Neural cell (in vitro differentiated cells): ENCODE measurements around the gene FADD.

Source experiments
- CTCF ChIP-seq: fragments of 450-650 bp; IDR thresholded peaks from 2 replicates; pipeline ENCODE4 v1.5.1; 2014; ENCODE audit warnings: antibody characterized with exemption, mild to moderate bottlenecking, moderate library complexity; ENCODE audit not compliant: poor library complexity, severe bottlenecking
- EZH2 ChIP-seq: fragments of 200-600, 300-800 bp; shearing (Covaris generic), sonication (generic); IDR thresholded peaks from 2 replicates; pipeline ENCODE4 v1.6.1; 2014; ENCODE audit warnings: antibody characterized with exemption, low read length, borderline replicate concordance, mild to moderate bottlenecking; ENCODE audit not compliant: insufficient read depth, poor library complexity, severe bottlenecking
- MXI1 ChIP-seq: fragments of 450-650 bp; conservative IDR thresholded peaks from 2 replicates; pipeline ENCODE4 v1.6.1; 2014; ENCODE audit warnings: antibody characterized with exemption, mild to moderate bottlenecking; ENCODE audit not compliant: poor library complexity, severe bottlenecking
- POLR2AphosphoS5 ChIP-seq: IDR thresholded peaks from 2 replicates; pipeline ENCODE4 v1.6.1; 2012
- REST ChIP-seq: IDR thresholded peaks from 2 replicates; pipeline ENCODE4 v1.6.1; 2012; ENCODE audit warnings: borderline replicate concordance
- SMC3 ChIP-seq: fragments of 450-650 bp; conservative IDR thresholded peaks from 2 replicates; pipeline ENCODE4 v1.6.1; 2014; ENCODE audit warnings: antibody characterized with exemption, mild to moderate bottlenecking, moderate library complexity; ENCODE audit not compliant: poor library complexity
- TAF1 ChIP-seq: IDR thresholded peaks from 2 replicates; pipeline ENCODE4 v1.6.1; 2012; ENCODE audit warnings: low read depth

GRCh38 chr11:70183483-70184176 is 19.5 kb upstream of the FADD start:
- TF ChIP-seq CTCF (no peak), POLR2AphosphoS5 (no peak), EZH2 (no peak), TAF1 (no peak), MXI1 (no peak), REST (no peak), SMC3 (no peak)
